IMR-90 (cell line): ENCODE results near the gene GAPT. TPM values are rescaled to one million over a fixed set of nuclear protein-coding genes. Genes with fewer than 3 reads are reported as not detected.
A peak's percentile ranks its signal among the peaks of the same experiment; 100 is the strongest.

Source experiments
- ATAC-seq: fragments of 200-7000 bp; cut with Tn5 transposase; 2 replicates; pipeline ENCODE4 v1.9.1; 2020; ENCODE audit warnings: low read depth, mild to moderate bottlenecking, moderate library complexity
- BruUV-seq: library from RNA; stranded (reverse); fragments of 400-500 nt; replicated peaks from 2 replicates; lab custom pipeline; 2021; lab: Mats Ljungman, UMichigan
- CTCF ChIA-PET: fragments of 300-600 bp; formaldehyde crosslinking; extraction: SDS; loops from one replicate; lab custom pipeline; 2021; ENCODE audit warnings: antibody characterized with exemption; lab: Yijun Ruan, JAX
- POLR2A ChIA-PET: fragments of 300-600 bp; sonication (Branson Sonifier 250); formaldehyde crosslinking; loops from one replicate; lab custom pipeline; 2022; ENCODE audit warnings: antibody characterized with exemption; ENCODE audit not compliant: unreplicated experiment; lab: Charles Lee
- DNase-seq: peaks from one replicate; pipeline ENCODE4 v3.0.0; 2013
- H2AFZ ChIP-seq: replicated peaks from 2 replicates; pipeline ENCODE3; 2013; ENCODE audit warnings: low read length, mild to moderate bottlenecking; ENCODE audit not compliant: poor library complexity
- H2AK5ac ChIP-seq: 2 replicates; pipeline ENCODE4 v1.6.1; 2013; ENCODE audit warnings: low read depth, low read length, inconsistent platforms
- H2AK9ac ChIP-seq: replicated peaks from 2 replicates; pipeline ENCODE3; 2013; ENCODE audit warnings: mild to moderate bottlenecking, low read depth, low read length, moderate library complexity; ENCODE audit not compliant: poor library complexity
- H2BK120ac ChIP-seq: 2 replicates; pipeline ENCODE4 v1.6.1; 2013; ENCODE audit warnings: low read depth, low read length, inconsistent platforms
- H2BK15ac ChIP-seq: 3 replicates; pipeline ENCODE4 v1.6.1; 2013; ENCODE audit warnings: low read depth, low read length, inconsistent platforms
- H2BK20ac ChIP-seq: 2 replicates; pipeline ENCODE4 v1.6.1; 2013; ENCODE audit warnings: low read depth, mild to moderate bottlenecking, inconsistent platforms, low read length, moderate library complexity
- H2BK5ac ChIP-seq: 2 replicates; pipeline ENCODE4 v1.6.1; 2013; ENCODE audit warnings: mild to moderate bottlenecking, low read depth, low read length, inconsistent platforms; ENCODE audit not compliant: poor library complexity, severe bottlenecking
- H3K14ac ChIP-seq: replicated peaks from 2 replicates; pipeline ENCODE4 v1.6.1; 2013; ENCODE audit warnings: low read depth, low read length, inconsistent platforms
- H3K18ac ChIP-seq: 2 replicates; pipeline ENCODE4 v1.6.1; 2013; ENCODE audit warnings: low read depth, low read length, control low read depth
- H3K23ac ChIP-seq: 2 replicates; pipeline ENCODE4 v1.6.1; 2013; ENCODE audit warnings: low read depth, low read length, inconsistent platforms
- H3K27ac ChIP-seq: 2 replicates; pipeline ENCODE4 v1.5.1; 2013; ENCODE audit warnings: mild to moderate bottlenecking, control low read depth, low read length; ENCODE audit not compliant: insufficient read depth
- H3K27me3 ChIP-seq: 2 replicates; pipeline ENCODE4 v1.6.1; 2013; ENCODE audit warnings: low read length; ENCODE audit not compliant: control insufficient read depth, insufficient read depth
- H3K36me3 ChIP-seq: 2 replicates; pipeline ENCODE4 v1.6.1; 2013; ENCODE audit warnings: low read length, mixed read lengths; ENCODE audit not compliant: control insufficient read depth, insufficient read depth
- H3K4ac ChIP-seq: 2 replicates; pipeline ENCODE4 v1.6.1; 2013; ENCODE audit warnings: low read depth, low read length, inconsistent platforms
- H3K4me1 ChIP-seq: 2 replicates; pipeline ENCODE4 v1.6.1; 2013; ENCODE audit warnings: low read length, mixed read lengths; ENCODE audit not compliant: control insufficient read depth, insufficient read depth
- H3K4me2 ChIP-seq: 2 replicates; pipeline ENCODE4 v1.6.1; 2013; ENCODE audit warnings: low read depth, mild to moderate bottlenecking, control low read depth, low read length, moderate library complexity
- H3K4me3 ChIP-seq: 2 replicates; pipeline ENCODE4 v1.5.1; 2013; ENCODE audit warnings: low read depth, mild to moderate bottlenecking, control low read depth, low read length, moderate library complexity; ENCODE audit not compliant: insufficient read depth
- H3K56ac ChIP-seq: 2 replicates; pipeline ENCODE4 v1.6.1; 2013; ENCODE audit warnings: low read length, inconsistent platforms; ENCODE audit not compliant: insufficient read depth; ENCODE audit errors: extremely low read depth
- H3K79me1 ChIP-seq, 2 experiments: 2 replicates each; pipeline ENCODE4 v1.6.1; 2013; ENCODE audit warnings: low read length in 2 of 2, inconsistent platforms in 1 of 2, low read depth in 1 of 2
- H3K9ac ChIP-seq: 2 replicates; pipeline ENCODE4 v1.6.1; 2013; ENCODE audit warnings: low read depth, low read length, control low read depth
- H3K9me1 ChIP-seq: 2 replicates; pipeline ENCODE4 v1.6.1; 2013; ENCODE audit warnings: low read length, inconsistent platforms; ENCODE audit not compliant: insufficient read depth
- H3K9me3 ChIP-seq: 2 replicates; pipeline ENCODE4 v1.6.1; 2013; ENCODE audit warnings: low read length; ENCODE audit not compliant: control insufficient read depth, insufficient read depth
- H4K20me1 ChIP-seq: 2 replicates; pipeline ENCODE4 v1.6.1; 2013; ENCODE audit warnings: low read length, inconsistent platforms; ENCODE audit not compliant: insufficient read depth
- H4K5ac ChIP-seq: 2 replicates; pipeline ENCODE4 v1.6.1; 2013; ENCODE audit warnings: mild to moderate bottlenecking, low read depth, low read length, control low read depth
- H4K8ac ChIP-seq, 2 experiments: 2 replicates each; pipeline ENCODE4 v1.6.1; 2013; ENCODE audit warnings: low read depth in 2 of 2, low read length in 2 of 2, control low read depth in 1 of 2, inconsistent platforms in 1 of 2
- H4K91ac ChIP-seq: 2 replicates; pipeline ENCODE4 v1.6.1; 2013; ENCODE audit warnings: low read depth, low read length, inconsistent platforms; ENCODE audit not compliant: insufficient read depth
- BHLHE40 ChIP-seq: fragments of 150-350 bp; IDR thresholded peaks from 2 replicates; pipeline ENCODE4 v1.6.1; 2016; ENCODE audit warnings: mild to moderate bottlenecking, low read depth, low read length
- CEBPB ChIP-seq: IDR thresholded peaks from 2 replicates; pipeline ENCODE4 v1.6.1; 2012; ENCODE audit warnings: low read depth, low read length, improper control_type of control experiment
- CHD1 ChIP-seq: IDR thresholded peaks from 2 replicates; pipeline ENCODE4 v1.6.1; 2012; ENCODE audit warnings: low read depth, low read length, improper control_type of control experiment
- ELK1 ChIP-seq: fragments of 150-350 bp; IDR thresholded peaks from 2 replicates; pipeline ENCODE4 v1.6.1; 2016; ENCODE audit warnings: low read depth, mild to moderate bottlenecking, low read length, moderate library complexity, borderline replicate concordance
- FOS ChIP-seq: fragments of 150-350 bp; IDR thresholded peaks from 2 replicates; pipeline ENCODE4 v1.6.1; 2016; ENCODE audit warnings: low read depth, low read length
- MAFK ChIP-seq: IDR thresholded peaks from 2 replicates; pipeline ENCODE4 v1.6.1; 2012; ENCODE audit warnings: low read depth, low read length, improper control_type of control experiment
- MAZ ChIP-seq: IDR thresholded peaks from 2 replicates; pipeline ENCODE4 v1.6.1; 2012; ENCODE audit warnings: low read depth, mild to moderate bottlenecking, low read length, improper control_type of control experiment, moderate library complexity, borderline replicate concordance
- MXI1 ChIP-seq: IDR thresholded peaks from 2 replicates; pipeline ENCODE4 v1.6.1; 2012; ENCODE audit warnings: low read depth, mild to moderate bottlenecking, low read length, moderate library complexity, borderline replicate concordance
- NFE2L2 ChIP-seq: fragments of 150-350 bp; IDR thresholded peaks from 2 replicates; pipeline ENCODE4 v1.6.1; 2016; ENCODE audit warnings: low read depth, mild to moderate bottlenecking, low read length
- POLR2A ChIP-seq: IDR thresholded peaks from 2 replicates; pipeline ENCODE4 v1.6.1; 2012; ENCODE audit warnings: mild to moderate bottlenecking, low read depth, low read length
- RAD21 ChIP-seq: IDR thresholded peaks from 2 replicates; pipeline ENCODE4 v1.6.1; 2012; ENCODE audit warnings: low read length, improper control_type of control experiment
- RFX5 ChIP-seq: IDR thresholded peaks from 2 replicates; pipeline ENCODE4 v1.8.0; 2012; ENCODE audit warnings: low read depth, mild to moderate bottlenecking, low read length, moderate library complexity
- SMC3 ChIP-seq: fragments of 150-350 bp; IDR thresholded peaks from 2 replicates; pipeline ENCODE4 v1.6.1; 2016; ENCODE audit warnings: low read depth, mild to moderate bottlenecking, antibody characterized with exemption, low read length, moderate library complexity
- WGBS, 2 experiments: methylation state at CpG; one replicate each; pipeline versions ENCODE4 v1.1.5 to v1.1.7; 2013; ENCODE audit warnings: missing lambda C conversion rate in 2 of 2; ENCODE audit not compliant: insufficient read length in 1 of 2; ENCODE audit errors: extremely low coverage in 2 of 2; 5-methylcytosine and 5-hydroxymethylcytosine counted together
- dilution Hi-C: fragments of 300-500 bp; cut with HindIII; formaldehyde crosslinking; loops from one replicate; pipeline ENCODE4 v1.14.3; 2018; ENCODE audit warnings: low sequenced_read_pairs; ENCODE audit not compliant: unreplicated experiment
- in situ Hi-C: fragments of 300-500 bp; cut with MboI; formaldehyde crosslinking; loops from 3 replicates; pipeline ENCODE4 v1.14.3; 2019; ENCODE audit warnings: low sequenced_read_pairs, inconsistent platforms, mixed read lengths
- intact Hi-C: fragments of 100-400 bp; cut with micrococcal nuclease; formaldehyde crosslinking; loops from 2 replicates; pipeline ENCODE4 v1.10.0; 2022
- polyA plus RNA-seq, 3 experiments: library from polyadenylated mRNA; depleted of rRNA; stranded (reverse); fragments of >200 nt; gene quantifications; 2 replicates each; pipeline ENCODE4 v1.2.3, GENCODE V29; 2012; ENCODE audit warnings: low replicate concordance in 1 of 3
- total RNA-seq: library from RNA; depleted of rRNA; stranded (reverse); fragments of >200 nt; gene quantifications from 2 replicates; pipeline ENCODE4 v1.2.3, GENCODE V29; 2012
- TF ChIP-seq, protein P1 (sequence below): fragments of 150-350 bp; IDR thresholded peaks from 2 replicates; pipeline ENCODE4 v1.6.1; 2017; ENCODE audit warnings: mild to moderate bottlenecking, antibody characterized with exemption, low read length, low read depth

The GAPT gene
- total and polyA plus RNA-seq, 2 of the 4 experiments (the other 2 are of a cell fraction) = not detected

DNA sequence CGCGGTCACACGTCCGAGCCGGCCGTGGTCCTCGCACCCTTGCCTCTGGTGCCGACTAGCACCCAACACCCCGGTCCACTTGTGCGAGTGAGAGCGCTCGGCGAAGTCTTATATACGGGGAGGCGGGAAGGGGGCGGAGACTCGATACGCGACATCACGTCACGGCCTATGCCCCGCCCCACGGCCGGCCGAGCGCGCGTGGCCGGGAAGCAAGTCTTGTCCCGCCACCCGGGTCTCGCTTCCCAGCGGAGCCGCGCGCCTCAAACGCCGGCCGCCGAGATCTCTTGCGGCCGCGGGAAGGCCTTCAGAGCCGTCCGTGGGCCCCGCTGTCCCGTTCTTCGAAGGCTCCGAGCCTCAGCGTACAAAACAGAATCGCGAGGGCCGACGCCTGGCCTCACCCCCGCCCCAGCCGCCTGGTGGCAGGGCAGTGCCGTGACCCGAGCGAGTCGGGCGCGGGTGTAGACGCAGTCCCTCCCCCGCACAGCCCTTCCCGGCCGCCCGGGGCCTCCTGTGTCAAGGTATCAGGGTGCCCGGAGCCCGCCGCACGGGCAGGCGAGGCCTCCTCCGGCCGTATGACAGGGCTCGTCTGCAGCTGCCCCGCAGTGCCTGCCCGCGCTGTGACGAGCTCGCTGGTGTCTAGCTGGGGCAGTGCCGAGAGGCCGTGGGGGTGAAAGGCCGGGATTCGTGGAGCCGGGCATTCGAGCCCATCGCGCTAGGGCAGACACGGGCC is 31.1 kb upstream of the GAPT start, which contains the start of gene PLK2:
TSS of gene PLK2 (minus strand) at position 85 of the 730 bp plus-strand sequence. CDS start 127 bp downstream, outside the sequence.
- peaks cover 47% of the 10 kb centered on the region for H4K20me1 ChIP-seq
- peak within 1 kb of the TSS; percentile 72 for H2BK5ac ChIP-seq
- H4K91ac ChIP-seq = peak within 1 kb of the TSS; percentile 74; the same call in 1 of the 2 replicates
- BruUV-seq = no TSS peak
- peak within 1 kb of the TSS; percentile 90 for H3K4ac ChIP-seq
- peaks cover 35% of the 10 kb centered on the region for H3K36me3 ChIP-seq
- peak within 1 kb of the TSS; percentile 91 for H3K14ac ChIP-seq
- peak within 1 kb of the TSS; percentile 97 for H3K4me2 ChIP-seq
- peaks cover 5% of the 10 kb centered on the region; the same call in 1 of the 2 replicates for H3K9me1 ChIP-seq
- peak within 1 kb of the TSS; percentile 84; the same call in 1 of the 2 replicates for H3K56ac ChIP-seq
- H3K79me1 ChIP-seq = peaks cover 16 to 35% of the 10 kb centered on the region in 2 experiments
- H3K9ac ChIP-seq = peak within 1 kb of the TSS; percentile 87
- ChIA-PET POLR2A (interaction anchor here (0.6 to 2.8 kb wide), 13 partner anchors 161 to 1162 kb away, joined by 3 to 12 read pairs (median 4); no protein-coding TSS in a partner anchor), CTCF (interaction anchor here (0.6 to 4.1 kb wide), 13 partner anchors 221 to 1162 kb away, joined by 3 to 27 read pairs (median 4); no protein-coding TSS in a partner anchor)
- no peaks in the 10 kb centered on the region for H3K9me3 ChIP-seq
- peak within 1 kb of the TSS in 1 of 2 experiments; percentile 93; a peak in 2 of 4 replicates for H4K8ac ChIP-seq
- peak within 1 kb of the TSS; percentile 89 for H2AK9ac ChIP-seq
- H2AK5ac ChIP-seq = peak within 1 kb of the TSS; percentile 71; the same call in 1 of the 2 replicates
- H3K23ac ChIP-seq = peak within 1 kb of the TSS; percentile 72
- H4K5ac ChIP-seq = peak within 1 kb of the TSS; percentile 71
- H2AFZ ChIP-seq = peak within 1 kb of the TSS; percentile 94
- H3K27me3 ChIP-seq = no peaks in the 10 kb centered on the region
- peak within 1 kb of the TSS; percentile 93 for H2BK120ac ChIP-seq
- ATAC-seq (peak; percentile 81), DNase-seq (peak; percentile 94)
- H3K4me1 ChIP-seq = peaks cover 2% of the 10 kb centered on the region
- H2BK15ac ChIP-seq = peak within 1 kb of the TSS; percentile 90
- dilution Hi-C loops (no loop called here), in situ Hi-C loops (loop anchor here (5.0 to 25.0 kb wide), 4 partner anchors 955 to 1548 kb away; partner anchors contain the start of gene SETD9), intact Hi-C loops (loop anchor here (1.0 to 10.0 kb wide), 9 partner anchors 328 to 1558 kb away; partner anchors contain the start of gene MIER3)
- peak within 1 kb of the TSS; percentile 81 for H3K27ac ChIP-seq
- peak within 1 kb of the TSS; percentile 85 for H3K4me3 ChIP-seq
- peak within 1 kb of the TSS; percentile 65 for H3K18ac ChIP-seq
- 0% methylated on average over 39 of the region's 89 CpGs; no CpG with 5 or more reads in 1 of the 2 experiments for WGBS, 2 experiments
- H2BK20ac ChIP-seq = peak within 1 kb of the TSS; percentile 96
- TF ChIP-seq MXI1 (peak; percentile 79; the same call in 1 of the 2 replicates), POLR2A (peak; percentile 100), RAD21 (peak; percentile 32; the same call in 1 of the 2 replicates), BHLHE40 (peak; percentile 51; the same call in 1 of the 2 replicates), ELK1 (no peak), MAZ (peak; percentile 54; the same call in 1 of the 2 replicates), FOS (no peak), CEBPB (no peak), SMC3 (peak; percentile 22; the same call in 1 of the 2 replicates), MAFK (no peak), RFX5 (0 out of 2 replicates have a peak, but pooled peaks have one; percentile 7), NFE2L2 (0 out of 2 replicates have a peak, but pooled peaks have one; percentile 16), CHD1 (peak; percentile 90; the same call in 1 of the 2 replicates)
- TF ChIP-seq, protein P1, sequence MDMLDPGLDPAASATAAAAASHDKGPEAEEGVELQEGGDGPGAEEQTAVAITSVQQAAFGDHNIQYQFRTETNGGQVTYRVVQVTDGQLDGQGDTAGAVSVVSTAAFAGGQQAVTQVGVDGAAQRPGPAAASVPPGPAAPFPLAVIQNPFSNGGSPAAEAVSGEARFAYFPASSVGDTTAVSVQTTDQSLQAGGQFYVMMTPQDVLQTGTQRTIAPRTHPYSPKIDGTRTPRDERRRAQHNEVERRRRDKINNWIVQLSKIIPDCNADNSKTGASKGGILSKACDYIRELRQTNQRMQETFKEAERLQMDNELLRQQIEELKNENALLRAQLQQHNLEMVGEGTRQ = peak; percentile 14; the same call in 1 of the 2 replicates
